NAMALWA (cell line): ENCODE results near the gene ZNF536.
"Not testable (repeated sequence)": the region's sequence is repeated elsewhere in the genome, so short reads cannot be mapped to it uniquely, and the experiment has no call there.

Experiments
- DNase-seq: peaks from one replicate; pipeline ENCODE4 v3.0.0-alpha.2; 2015; ENCODE audit warnings: low spot score

Gene ZNF536

GRCh38 chr19:30419568-30420180 lies 47.5 kb downstream of the ZNF536 start:
- no peak for DNase-seq

- no peak for DNase-seq
These were observed 48.1 kb downstream of the ZNF536 start for GRCh38 chr19:30420316-30420715.

- no peak for DNase-seq
These were observed 48.7 kb downstream of the ZNF536 start for GRCh38 chr19:30420881-30421280.

GRCh38 chr19:30421571-30421970 lies 49.4 kb downstream of the ZNF536 start:
- no peak for DNase-seq

GRCh38 chr19:30423481-30423880 lies 51.3 kb downstream of the ZNF536 start:
- DNase-seq: no peak

GRCh38 chr19:30425885-30426838 lies 54.0 kb downstream of the ZNF536 start:
- no peak for DNase-seq

GRCh38 chr19:30426864-30427263 lies 54.7 kb downstream of the ZNF536 start:
- DNase-seq: no peak

- no peak for DNase-seq
These were observed 56.0 kb downstream of the ZNF536 start for GRCh38 chr19:30428092-30428680.

- DNase-seq: no peak
These were observed 56.7 kb downstream of the ZNF536 start for GRCh38 chr19:30428844-30429243.

GRCh38 chr19:30430206-30430734 lies 58.1 kb downstream of the ZNF536 start:
- DNase-seq: no peak

- DNase-seq: no peak
These were observed 59.4 kb downstream of the ZNF536 start for GRCh38 chr19:30431591-30431990.

GRCh38 chr19:30434797-30435594 lies 62.8 kb downstream of the ZNF536 start:
- DNase-seq: no peak

- no peak for DNase-seq
These were observed 65.7 kb downstream of the ZNF536 start for GRCh38 chr19:30437869-30438268.

- no peak for DNase-seq
These were observed 67.1 kb downstream of the ZNF536 start for GRCh38 chr19:30439310-30439709.

- no peak for DNase-seq
These were observed 68.8 kb downstream of the ZNF536 start for GRCh38 chr19:30441011-30441410.

GRCh38 chr19:30442674-30443073 lies 70.5 kb downstream of the ZNF536 start:
- DNase-seq: no peak

- DNase-seq: no peak
These were observed 71.5 kb downstream of the ZNF536 start for GRCh38 chr19:30443531-30444252.

GRCh38 chr19:30444253-30444671 lies 72.1 kb downstream of the ZNF536 start:
- no peak for DNase-seq

GRCh38 chr19:30444686-30445232 lies 72.6 kb downstream of the ZNF536 start:
- DNase-seq: no peak

GRCh38 chr19:30445385-30445784 lies 73.2 kb downstream of the ZNF536 start:
- DNase-seq: no peak

- DNase-seq: not testable (repeated sequence)
These were observed 73.9 kb downstream of the ZNF536 start for GRCh38 chr19:30446120-30446519.
